ENCODE data around the gene ALG2.

DNA sequence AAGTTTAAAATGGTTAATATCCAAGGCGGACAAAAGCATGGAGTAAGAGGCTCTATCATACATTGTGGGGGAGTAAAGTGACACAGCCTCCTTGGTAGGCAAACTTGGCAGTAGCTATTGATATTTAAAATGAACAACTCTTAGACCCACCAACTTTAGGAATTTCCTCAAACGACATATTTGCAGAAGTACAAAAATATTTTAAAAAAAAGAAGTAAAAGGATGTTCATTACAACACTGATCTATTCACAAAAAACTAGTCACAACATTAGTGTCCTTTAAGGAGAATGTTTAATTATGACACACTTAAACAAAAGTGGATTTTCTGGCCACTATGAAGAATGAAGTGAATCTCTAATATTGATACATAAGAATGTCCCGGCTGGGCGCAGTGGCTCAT lies 1.7 kb downstream of the ALG2 start:
- TF ChIP-seq, protein P1, sequence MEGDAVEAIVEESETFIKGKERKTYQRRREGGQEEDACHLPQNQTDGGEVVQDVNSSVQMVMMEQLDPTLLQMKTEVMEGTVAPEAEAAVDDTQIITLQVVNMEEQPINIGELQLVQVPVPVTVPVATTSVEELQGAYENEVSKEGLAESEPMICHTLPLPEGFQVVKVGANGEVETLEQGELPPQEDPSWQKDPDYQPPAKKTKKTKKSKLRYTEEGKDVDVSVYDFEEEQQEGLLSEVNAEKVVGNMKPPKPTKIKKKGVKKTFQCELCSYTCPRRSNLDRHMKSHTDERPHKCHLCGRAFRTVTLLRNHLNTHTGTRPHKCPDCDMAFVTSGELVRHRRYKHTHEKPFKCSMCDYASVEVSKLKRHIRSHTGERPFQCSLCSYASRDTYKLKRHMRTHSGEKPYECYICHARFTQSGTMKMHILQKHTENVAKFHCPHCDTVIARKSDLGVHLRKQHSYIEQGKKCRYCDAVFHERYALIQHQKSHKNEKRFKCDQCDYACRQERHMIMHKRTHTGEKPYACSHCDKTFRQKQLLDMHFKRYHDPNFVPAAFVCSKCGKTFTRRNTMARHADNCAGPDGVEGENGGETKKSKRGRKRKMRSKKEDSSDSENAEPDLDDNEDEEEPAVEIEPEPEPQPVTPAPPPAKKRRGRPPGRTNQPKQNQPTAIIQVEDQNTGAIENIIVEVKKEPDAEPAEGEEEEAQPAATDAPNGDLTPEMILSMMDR (IDR thresholded peaks at IDR 0.05 in 2 of 3, conservative IDR thresholded peaks at IDR 0.05 in 1 of 3; ENCODE audit: insufficient read depth in 2 of 3, low read depth in 1 of 3, low read length in 3 of 3), result no peak
- no peak for TF ChIP-seq ZNF511 (CRISPR knock-in tag; IDR thresholded peaks at IDR 0.05)
- no peak for TF ChIP-seq CREB1 (IDR thresholded peaks at IDR 0.05)
- TF ChIP-seq CREB1 (CRISPR knock-in tag; IDR thresholded peaks at IDR 0.05), result no peak
- TF ChIP-seq TBP (optimal IDR thresholded peaks at IDR 0.05; ENCODE audit: low read depth, low read length), result no peak
- TF ChIP-seq, protein P2, sequence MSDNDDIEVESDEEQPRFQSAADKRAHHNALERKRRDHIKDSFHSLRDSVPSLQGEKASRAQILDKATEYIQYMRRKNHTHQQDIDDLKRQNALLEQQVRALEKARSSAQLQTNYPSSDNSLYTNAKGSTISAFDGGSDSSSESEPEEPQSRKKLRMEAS (CRISPR knock-in tag; IDR thresholded peaks at IDR 0.05), result no peak
- no peak for TF ChIP-seq KDM1A (IDR thresholded peaks at IDR 0.05)
- TF ChIP-seq SP2 (IDR thresholded peaks at IDR 0.05; ENCODE audit: extremely low read depth, low read depth, low read length, poor library complexity, severe bottlenecking), result no peak
- TF ChIP-seq, protein P3, sequence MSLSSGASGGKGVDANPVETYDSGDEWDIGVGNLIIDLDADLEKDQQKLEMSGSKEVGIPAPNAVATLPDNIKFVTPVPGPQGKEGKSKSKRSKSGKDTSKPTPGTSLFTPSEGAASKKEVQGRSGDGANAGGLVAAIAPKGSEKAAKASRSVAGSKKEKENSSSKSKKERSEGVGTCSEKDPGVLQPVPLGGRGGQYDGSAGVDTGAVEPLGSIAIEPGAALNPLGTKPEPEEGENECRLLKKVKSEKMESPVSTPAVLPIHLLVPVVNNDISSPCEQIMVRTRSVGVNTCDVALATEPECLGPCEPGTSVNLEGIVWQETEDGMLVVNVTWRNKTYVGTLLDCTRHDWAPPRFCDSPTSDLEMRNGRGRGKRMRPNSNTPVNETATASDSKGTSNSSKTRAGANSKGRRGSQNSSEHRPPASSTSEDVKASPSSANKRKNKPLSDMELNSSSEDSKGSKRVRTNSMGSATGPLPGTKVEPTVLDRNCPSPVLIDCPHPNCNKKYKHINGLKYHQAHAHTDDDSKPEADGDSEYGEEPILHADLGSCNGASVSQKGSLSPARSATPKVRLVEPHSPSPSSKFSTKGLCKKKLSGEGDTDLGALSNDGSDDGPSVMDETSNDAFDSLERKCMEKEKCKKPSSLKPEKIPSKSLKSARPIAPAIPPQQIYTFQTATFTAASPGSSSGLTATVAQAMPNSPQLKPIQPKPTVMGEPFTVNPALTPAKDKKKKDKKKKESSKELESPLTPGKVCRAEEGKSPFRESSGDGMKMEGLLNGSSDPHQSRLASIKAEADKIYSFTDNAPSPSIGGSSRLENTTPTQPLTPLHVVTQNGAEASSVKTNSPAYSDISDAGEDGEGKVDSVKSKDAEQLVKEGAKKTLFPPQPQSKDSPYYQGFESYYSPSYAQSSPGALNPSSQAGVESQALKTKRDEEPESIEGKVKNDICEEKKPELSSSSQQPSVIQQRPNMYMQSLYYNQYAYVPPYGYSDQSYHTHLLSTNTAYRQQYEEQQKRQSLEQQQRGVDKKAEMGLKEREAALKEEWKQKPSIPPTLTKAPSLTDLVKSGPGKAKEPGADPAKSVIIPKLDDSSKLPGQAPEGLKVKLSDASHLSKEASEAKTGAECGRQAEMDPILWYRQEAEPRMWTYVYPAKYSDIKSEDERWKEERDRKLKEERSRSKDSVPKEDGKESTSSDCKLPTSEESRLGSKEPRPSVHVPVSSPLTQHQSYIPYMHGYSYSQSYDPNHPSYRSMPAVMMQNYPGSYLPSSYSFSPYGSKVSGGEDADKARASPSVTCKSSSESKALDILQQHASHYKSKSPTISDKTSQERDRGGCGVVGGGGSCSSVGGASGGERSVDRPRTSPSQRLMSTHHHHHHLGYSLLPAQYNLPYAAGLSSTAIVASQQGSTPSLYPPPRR (CRISPR knock-in tag; IDR thresholded peaks at IDR 0.05; ENCODE audit: borderline replicate concordance), result no peak
- no peak for TF ChIP-seq SMARCB1 (IDR thresholded peaks at IDR 0.05; ENCODE audit: insufficient read length, low read depth)
- TF ChIP-seq, protein P4, sequence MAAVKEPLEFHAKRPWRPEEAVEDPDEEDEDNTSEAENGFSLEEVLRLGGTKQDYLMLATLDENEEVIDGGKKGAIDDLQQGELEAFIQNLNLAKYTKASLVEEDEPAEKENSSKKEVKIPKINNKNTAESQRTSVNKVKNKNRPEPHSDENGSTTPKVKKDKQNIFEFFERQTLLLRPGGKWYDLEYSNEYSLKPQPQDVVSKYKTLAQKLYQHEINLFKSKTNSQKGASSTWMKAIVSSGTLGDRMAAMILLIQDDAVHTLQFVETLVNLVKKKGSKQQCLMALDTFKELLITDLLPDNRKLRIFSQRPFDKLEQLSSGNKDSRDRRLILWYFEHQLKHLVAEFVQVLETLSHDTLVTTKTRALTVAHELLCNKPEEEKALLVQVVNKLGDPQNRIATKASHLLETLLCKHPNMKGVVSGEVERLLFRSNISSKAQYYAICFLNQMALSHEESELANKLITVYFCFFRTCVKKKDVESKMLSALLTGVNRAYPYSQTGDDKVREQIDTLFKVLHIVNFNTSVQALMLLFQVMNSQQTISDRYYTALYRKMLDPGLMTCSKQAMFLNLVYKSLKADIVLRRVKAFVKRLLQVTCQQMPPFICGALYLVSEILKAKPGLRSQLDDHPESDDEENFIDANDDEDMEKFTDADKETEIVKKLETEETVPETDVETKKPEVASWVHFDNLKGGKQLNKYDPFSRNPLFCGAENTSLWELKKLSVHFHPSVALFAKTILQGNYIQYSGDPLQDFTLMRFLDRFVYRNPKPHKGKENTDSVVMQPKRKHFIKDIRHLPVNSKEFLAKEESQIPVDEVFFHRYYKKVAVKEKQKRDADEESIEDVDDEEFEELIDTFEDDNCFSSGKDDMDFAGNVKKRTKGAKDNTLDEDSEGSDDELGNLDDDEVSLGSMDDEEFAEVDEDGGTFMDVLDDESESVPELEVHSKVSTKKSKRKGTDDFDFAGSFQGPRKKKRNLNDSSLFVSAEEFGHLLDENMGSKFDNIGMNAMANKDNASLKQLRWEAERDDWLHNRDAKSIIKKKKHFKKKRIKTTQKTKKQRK (IDR thresholded peaks at IDR 0.05; ENCODE audit: borderline replicate concordance, low read depth, low read length), result no peak
